GM18861 (cell line): Measurements from ENCODE around the gene BBS12.
A peak's percentile ranks its signal among the peaks of the same experiment; 100 is the strongest.
"Not testable (repeated sequence)": the region's sequence is repeated elsewhere in the genome, so short reads cannot be mapped to it uniquely, and the experiment has no call there.

Experiments used
- ATAC-seq: cut with Tn5 transposase; IDR thresholded peaks from one replicate; pipeline ENCODE4 v1.9.1; 2021; ENCODE audit not compliant: unreplicated experiment

Gene BBS12

DNA sequence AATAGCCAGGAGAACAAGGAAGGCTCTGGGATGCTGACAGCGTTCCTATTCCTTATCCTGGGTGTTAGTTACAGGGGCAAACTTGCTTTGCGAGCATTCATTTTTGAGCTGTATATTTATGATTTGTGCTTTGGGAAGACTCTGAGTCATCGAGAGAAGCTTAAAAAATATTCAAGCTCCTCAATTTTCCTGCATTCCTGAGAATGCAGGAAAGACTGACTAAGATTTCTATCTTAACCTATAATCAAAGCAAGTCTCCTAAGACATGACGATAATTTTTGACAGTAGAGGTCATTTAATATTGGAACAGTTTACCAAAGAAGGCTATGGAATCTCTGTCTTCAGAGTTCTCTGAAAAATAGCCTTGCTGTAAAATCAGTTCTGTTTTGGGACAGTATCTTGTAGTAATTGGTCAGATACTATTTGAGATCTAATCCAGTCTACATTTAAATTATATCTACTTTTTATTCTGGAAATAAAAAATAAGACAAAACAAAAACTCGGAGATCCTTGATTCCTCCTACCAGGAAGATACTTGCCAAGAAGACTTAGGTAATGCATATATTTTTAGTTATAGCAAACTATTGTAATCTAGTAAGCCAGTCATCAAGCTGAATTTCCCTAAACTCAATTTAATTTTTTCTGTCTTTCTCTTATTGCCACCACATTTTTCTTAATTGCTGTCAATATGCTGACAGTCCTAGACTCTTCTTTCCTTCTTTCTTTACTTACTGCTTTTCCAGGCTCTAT is 31.7 kb downstream of the BBS12 start:
- ATAC-seq = no peak

- peak; percentile 95 for ATAC-seq
These were observed 32.3 kb downstream of the BBS12 start for GRCh38 chr4:122764821-122765215.

DNA sequence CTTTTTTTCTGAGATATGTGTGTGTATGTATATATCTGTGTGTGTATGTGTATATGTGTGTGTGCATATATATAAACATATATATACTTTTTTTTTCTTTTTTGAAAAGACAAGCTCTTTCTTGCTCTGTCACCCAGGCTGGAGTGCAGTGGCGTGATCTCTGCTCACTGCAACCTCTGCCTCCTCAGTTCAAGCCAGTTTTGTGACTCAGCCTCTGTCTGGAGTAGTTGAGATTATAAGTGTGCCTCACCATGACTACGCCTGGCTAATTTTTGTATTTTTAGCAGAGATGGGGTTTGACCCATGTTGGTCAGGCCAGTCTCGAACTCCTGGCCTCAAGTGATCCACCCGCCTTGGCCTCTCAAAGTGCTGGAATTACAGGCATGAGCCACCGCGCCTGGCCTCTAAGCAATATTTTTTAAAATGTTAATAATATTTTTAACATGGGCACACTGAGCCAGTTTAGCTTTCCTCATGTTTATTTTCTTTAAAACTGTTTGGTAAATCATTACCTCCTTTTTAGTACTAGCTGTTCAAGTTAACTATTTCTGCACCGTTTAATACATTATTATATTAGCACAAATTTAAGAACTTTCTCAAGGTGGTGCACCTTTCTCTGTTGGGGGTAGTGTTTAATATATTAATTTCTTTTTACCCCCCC is 33.3 kb downstream of the BBS12 start:
- ATAC-seq = no peak

DNA sequence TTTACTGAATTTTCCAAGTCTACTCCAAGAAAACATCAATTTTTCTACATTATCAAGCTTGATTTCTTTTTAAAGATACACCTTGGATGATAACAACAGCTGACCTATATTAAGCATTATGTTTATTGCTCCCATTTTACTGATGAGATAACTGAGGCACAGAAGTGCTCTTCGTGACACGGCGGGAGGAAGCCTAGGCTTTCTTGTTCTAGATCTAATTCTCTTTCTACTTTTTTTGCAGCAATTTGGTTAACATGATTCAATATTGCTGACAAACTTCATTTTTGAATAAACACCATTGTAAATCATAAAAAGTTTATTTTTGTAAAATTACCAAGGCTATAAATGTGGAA is 33.8 kb downstream of the BBS12 start:
- ATAC-seq = no peak

- no peak for ATAC-seq
These were observed 34.4 kb downstream of the BBS12 start for GRCh38 chr4:122766950-122767349.

DNA sequence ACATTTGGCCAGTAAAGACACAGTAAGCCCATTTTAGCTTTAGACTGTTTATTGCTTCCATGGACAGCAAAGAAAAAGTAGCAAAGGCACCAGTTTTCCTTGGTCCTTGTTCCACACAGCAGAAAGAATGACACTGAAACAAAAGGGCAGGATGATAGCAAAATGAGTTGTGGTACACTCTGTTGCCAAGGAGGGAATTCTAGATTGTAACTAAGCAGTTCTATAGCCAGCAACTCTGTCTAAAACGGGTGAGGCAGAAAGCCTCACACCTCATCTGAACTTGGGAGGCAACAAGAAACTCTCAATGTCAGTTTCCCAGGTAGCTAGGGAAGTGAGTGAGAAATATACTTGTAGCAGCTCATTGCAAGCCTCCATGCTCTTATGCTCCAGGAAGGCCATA is 39.2 kb downstream of the BBS12 start:
- ATAC-seq = no peak

DNA sequence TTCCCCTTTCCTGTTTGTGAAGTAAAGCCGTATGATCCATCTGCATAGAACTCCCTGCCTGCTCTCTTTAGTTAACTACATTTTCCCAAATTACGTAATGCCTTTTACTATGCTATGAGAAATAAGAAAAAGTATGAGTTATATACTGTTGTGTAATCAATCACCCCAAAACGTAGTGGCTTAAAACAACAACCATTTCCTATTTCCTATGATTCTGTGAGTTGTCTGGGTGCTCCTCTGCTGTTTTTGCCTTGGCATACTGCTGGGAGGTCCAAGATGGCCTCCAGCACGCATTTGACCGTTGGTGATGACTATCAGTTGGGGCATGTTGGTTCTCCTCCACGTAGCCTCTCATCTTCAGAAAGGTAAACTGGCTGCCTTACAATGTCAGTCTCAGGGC is 39.8 kb downstream of the BBS12 start:
- no peak for ATAC-seq

DNA sequence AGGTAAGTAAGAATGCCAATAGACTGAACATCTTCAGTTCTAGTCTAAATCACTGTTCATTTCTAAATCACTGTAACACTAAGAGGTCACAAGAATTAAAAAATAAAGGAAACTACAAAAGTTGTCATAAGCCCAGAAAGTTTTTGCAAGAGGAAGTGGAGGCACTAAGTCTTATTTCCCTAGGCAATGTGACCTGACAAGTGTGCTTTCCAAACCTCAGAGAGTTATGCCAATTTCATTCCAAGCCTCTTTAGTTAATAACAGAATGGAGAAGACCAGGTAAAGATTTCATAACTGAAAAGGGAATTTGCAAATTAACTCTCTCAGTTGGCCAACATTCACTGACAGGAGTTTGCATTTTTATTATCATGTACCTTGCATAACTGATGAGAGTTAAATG is 40.5 kb downstream of the BBS12 start:
- ATAC-seq = no peak

DNA sequence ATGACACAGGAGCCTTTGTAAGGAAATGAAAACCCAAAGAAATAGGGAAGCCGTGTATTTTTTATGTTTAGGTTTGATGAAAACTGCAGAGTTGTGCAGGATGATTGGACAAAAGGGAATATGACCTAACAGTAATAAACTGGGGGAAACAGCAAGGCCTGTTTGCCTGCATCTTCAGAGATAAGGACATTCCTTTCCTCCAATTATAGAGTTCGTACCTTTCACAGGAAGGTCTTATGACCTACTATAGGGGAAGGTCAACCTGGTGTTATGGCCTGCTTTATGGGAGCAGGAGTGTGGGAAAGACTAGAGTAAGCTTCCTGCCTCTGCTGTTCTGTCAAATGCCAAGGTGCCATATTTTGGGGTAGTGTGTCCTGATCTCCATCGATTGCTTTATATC is 42.5 kb downstream of the BBS12 start:
- ATAC-seq = no peak

DNA sequence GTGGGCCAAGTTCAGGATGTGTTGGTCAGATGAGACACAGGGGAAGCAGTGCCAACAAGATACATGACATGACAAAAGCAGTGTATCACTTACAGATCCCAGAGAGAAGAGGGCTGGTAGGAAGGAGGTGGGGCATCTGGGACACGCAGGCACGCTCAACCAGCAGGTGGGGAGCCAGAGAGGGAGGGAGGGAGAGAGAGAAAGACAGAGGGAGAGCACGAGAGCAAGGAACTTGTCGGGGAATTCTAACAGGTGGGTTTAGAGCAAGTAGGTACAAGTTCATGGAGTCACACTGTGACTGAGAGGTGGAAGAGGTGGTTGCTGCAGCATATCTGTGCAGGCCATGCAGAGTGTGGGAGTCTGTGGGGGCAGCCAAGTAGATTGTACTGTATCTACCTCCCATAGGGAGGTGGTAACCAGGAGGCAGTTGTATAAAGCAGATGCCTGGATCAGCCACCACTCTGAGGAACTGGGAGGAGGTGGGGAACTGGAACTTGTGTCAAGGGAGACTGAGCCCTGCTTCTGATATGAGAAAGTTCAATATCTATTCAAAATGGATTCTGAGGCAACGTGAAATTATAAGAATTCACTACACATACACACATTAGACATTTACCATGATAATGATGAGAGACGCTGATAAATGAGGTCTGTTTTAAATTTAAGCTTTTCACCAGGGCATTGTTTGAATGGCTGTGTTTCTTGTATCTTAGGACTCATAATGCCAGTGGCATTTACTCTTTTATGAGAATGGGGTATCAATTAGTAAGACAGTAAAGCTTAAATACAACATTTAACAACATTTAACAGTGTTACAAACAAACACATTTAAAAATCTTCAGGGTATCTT is 43.7 kb downstream of the BBS12 start:
- ATAC-seq = no peak

- ATAC-seq = no peak
These were observed 44.4 kb downstream of the BBS12 start for GRCh38 chr4:122776916-122777315.

DNA sequence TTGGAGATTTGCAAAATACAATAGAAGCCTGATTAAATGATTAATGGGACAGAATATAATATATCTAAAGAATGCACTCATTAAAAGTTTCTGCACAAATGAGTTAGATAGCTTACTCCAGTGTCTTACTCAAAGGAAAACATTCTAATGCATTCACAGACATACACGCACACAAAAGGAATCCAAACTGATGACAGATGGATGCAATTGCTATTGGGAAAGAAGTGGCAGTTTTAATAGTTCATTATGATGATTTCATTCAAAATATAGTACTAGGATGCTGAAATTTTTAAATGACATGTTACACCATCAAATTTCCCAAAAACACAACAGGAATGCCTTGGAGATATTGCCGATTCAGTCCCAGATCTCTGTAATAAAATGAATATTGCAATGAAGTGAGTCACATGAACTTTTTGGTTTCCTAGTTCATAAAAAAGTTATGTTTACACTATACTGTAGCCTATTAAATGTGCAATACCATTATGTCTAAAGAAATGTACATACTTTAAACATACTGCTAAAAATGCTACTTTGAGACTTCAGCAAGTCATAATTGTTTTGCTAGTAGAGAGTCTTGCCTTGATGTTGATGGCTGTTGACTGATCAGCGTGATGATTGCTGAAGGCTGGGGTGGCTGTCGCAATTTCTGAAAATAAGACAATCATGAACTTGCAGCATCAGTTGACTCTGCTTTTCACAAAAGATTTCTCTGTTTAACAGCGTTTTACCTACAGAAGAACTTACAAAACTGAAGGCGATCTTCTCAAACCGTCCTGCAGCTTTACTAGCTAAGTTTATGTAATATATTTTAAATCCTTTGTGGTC is 45.6 kb downstream of the BBS12 start:
- no peak for ATAC-seq

DNA sequence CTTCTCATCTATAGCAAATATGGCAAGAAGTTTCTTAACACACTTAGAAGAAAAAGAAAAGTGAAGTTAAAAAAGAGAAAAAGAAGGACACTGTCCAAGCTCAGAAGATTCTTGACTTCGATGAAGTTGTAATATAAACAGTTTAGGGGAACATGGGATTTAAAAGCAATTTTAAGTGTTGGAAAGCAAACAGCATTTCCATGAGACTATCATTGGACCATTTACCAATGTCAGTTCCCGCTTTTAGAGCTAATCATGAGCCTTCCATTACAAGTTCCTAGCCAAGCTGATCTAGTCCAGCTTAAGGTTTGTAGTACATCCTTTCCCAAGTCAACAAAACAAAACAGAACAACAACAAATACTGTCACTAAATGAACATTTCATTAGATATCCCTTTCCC is 49.0 kb downstream of the BBS12 start:
- no peak for ATAC-seq

GRCh38 chr4:122783301-122784215 is 51.1 kb downstream of the BBS12 start:
- ATAC-seq = no peak

DNA sequence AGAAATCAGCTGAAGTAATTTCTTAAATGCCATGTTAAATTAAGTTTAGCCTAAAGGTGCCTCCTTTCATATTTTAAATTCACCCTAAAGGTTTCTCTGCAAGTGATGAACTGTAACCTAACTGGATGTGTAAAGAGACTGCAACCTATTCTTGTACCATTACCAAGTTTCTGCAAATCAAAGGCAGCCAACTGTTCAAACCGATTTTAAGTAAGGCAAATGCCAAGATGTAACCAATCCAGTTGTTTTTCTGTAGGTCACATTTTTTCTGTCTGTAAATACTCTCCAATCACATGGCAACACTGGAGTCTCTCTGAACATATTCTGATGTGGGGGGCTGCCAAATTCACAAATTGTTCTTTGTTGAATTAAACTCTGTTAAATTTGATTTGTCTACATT is 51.8 kb downstream of the BBS12 start:
- no peak for ATAC-seq

- ATAC-seq = no peak
These were observed 52.6 kb downstream of the BBS12 start for GRCh38 chr4:122785099-122785498.

DNA sequence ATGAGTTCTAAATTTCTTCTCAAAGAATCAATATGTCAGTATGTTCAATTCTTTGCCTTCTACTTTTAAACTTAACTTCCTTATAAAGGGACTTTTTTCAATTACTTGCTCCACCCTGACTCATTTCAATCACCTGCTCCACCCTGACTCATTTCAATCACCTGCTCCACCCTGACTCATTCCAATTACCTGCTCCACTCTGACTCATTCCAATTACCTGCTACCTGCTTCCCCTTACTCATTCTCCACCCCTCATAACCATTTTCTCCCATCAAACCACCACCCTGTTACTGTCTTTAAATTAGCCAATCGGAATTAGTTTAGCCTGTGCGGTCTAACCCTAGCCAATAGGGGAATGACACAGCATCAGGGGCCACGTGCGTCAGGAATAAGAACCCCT is 53.8 kb downstream of the BBS12 start:
- not testable (repeated sequence) for ATAC-seq

DNA sequence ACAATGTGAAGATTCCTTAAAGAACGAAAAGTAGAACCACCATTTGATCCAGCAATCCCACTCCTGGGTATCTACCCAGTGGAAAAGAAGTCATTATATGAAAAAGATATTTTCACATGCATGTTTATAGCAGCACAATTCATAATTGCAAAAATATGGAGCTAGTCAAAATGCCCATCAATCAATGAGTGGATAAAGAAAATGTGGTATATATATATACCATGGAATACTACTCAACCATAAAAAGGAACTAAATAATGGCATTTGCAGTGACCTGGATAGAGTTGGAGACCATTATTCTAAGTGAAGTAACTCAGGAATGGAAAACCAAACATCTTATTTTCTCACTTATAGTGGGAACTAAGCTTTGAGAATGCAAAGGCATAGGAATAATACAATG is 54.4 kb downstream of the BBS12 start:
- not testable (repeated sequence) for ATAC-seq

GRCh38 chr4:122787940-122788339 is 55.4 kb downstream of the BBS12 start:
- ATAC-seq = no peak

GRCh38 chr4:122788935-122789334 is 56.4 kb downstream of the BBS12 start:
- ATAC-seq = no peak
